A673 (cell line): ENCODE measurements around the gene RNF7. TPM values are rescaled to one million over a fixed set of nuclear protein-coding genes. Genes with fewer than 3 reads are reported as not detected.

Experiments used
- BruUV-seq: library from RNA; stranded (reverse); fragments of 400-500 nt; replicated peaks from 2 replicates; lab custom pipeline; 2021; lab: Mats Ljungman, UMichigan
- CTCF ChIA-PET: fragments of 300-600 bp; sonication (Branson Sonifier 250); formaldehyde crosslinking; loops from one replicate; lab custom pipeline; 2022; ENCODE audit warnings: antibody characterized with exemption; lab: Charles Lee
- POLR2A ChIA-PET: fragments of 300-600 bp; sonication (Branson Sonifier 250); formaldehyde crosslinking; loops from one replicate; lab custom pipeline; 2022; ENCODE audit warnings: antibody characterized with exemption; ENCODE audit not compliant: low non-redundant PET; lab: Charles Lee
- DNase-seq: peaks from one replicate; pipeline ENCODE4 v3.0.0-alpha.2; 2015; ENCODE audit warnings: low spot score
- H3K27ac ChIP-seq: fragments of 200-600 bp; sonication (generic); 2 replicates; pipeline ENCODE4 v1.5.1; 2016; ENCODE audit warnings: mixed run types, low read depth, mild to moderate bottlenecking, mixed read lengths, antibody characterized with exemption, low read length; ENCODE audit not compliant: poor library complexity, severe bottlenecking
- H3K27me3 ChIP-seq: fragments of 200-600 bp; sonication (generic); replicated peaks from 2 replicates; pipeline ENCODE4 v1.6.1; 2017; ENCODE audit warnings: mixed run types, low read depth, mild to moderate bottlenecking, mixed read lengths, antibody characterized with exemption, low read length; ENCODE audit not compliant: insufficient read depth, poor library complexity
- H3K36me3 ChIP-seq: fragments of 200-600 bp; sonication (generic); 2 replicates; pipeline ENCODE4 v1.6.1; 2016; ENCODE audit warnings: mixed run types, mild to moderate bottlenecking, mixed read lengths, antibody characterized with exemption, low read length; ENCODE audit not compliant: insufficient read depth, poor library complexity, severe bottlenecking
- H3K4me1 ChIP-seq: fragments of 200-600 bp; sonication (generic); 2 replicates; pipeline ENCODE4 v1.6.1; 2017; ENCODE audit warnings: mixed run types, mild to moderate bottlenecking, mixed read lengths, antibody characterized with exemption, low read length; ENCODE audit not compliant: insufficient read depth, poor library complexity, severe bottlenecking
- H3K4me3 ChIP-seq: fragments of 200-600 bp; sonication (generic); 2 replicates; pipeline ENCODE4 v1.5.1; 2016; ENCODE audit warnings: low read depth, mixed run types, mild to moderate bottlenecking, mixed read lengths, low read length; ENCODE audit not compliant: poor library complexity, severe bottlenecking
- H3K9me3 ChIP-seq: fragments of 200-600 bp; sonication (generic); 2 replicates; pipeline ENCODE4 v1.6.1; 2016; ENCODE audit warnings: mixed run types, low read depth, mild to moderate bottlenecking, mixed read lengths, antibody characterized with exemption, low read length; ENCODE audit not compliant: poor library complexity, severe bottlenecking
- CTCF ChIP-seq: fragments of 300-800, 200-600 bp; sonication (generic); conservative IDR thresholded peaks from 2 replicates; pipeline ENCODE4 v1.5.1; 2017; ENCODE audit warnings: low read depth, mild to moderate bottlenecking, antibody characterized with exemption, low read length, moderate library complexity, mixed read lengths
- EZH2 ChIP-seq: fragments of 200-600 bp; sonication (generic); IDR thresholded peaks from 2 replicates; pipeline ENCODE4 v1.6.1; 2017; ENCODE audit warnings: borderline replicate concordance, low read depth, mild to moderate bottlenecking, mixed read lengths, antibody characterized with exemption, low read length; ENCODE audit not compliant: poor library complexity, severe bottlenecking
- intact Hi-C: fragments of 100-400 bp; cut with micrococcal nuclease; formaldehyde crosslinking; loops from one replicate; pipeline ENCODE4 v1.10.0; 2022; ENCODE audit not compliant: unreplicated experiment
- total RNA-seq: library from RNA; stranded (reverse); gene quantifications from 2 replicates; pipeline ENCODE4 v1.2.3, GENCODE V29; 2021

RNF7 gene
- total RNA-seq, 1 experiment from 2014 or later: 123 TPM

DNA sequence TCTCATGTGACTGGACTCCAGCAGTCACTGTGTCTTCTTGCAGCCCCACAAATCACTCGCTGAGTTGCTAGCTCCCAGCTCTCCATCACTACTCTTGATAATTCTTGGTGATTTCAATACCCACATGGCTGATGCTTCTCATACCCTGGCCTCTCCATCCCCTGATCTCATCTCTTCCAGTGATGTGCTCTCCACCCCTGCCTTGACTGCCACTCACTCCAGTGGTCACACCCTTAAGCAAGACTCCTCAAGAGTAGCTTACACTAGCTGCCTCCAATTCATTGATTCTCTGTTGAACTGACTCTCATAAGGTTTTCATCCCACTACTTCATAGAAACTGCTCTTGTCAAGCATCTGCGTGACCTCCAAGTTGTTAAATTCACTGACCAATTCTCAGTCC, 25.9 kb downstream of the RNF7 start:
- no TSS peak for BruUV-seq
- CTCF ChIA-PET: no interaction called here
- intact Hi-C loops: no loop called here

GRCh38 chr3:141764465-141764864, 26.4 kb downstream of the RNF7 start:
- H3K4me3 ChIP-seq: no peak overlapping the region
- no peaks in the 10 kb centered on the region for H3K4me1 ChIP-seq
- no peaks in the 10 kb centered on the region for H3K27me3 ChIP-seq
- TF ChIP-seq EZH2 (no peak), CTCF (no peak)
- CTCF ChIA-PET: no interaction called here
- intact Hi-C loops: no loop called here
- no peaks in the 10 kb centered on the region for H3K9me3 ChIP-seq
- BruUV-seq: no TSS peak
- H3K36me3 ChIP-seq: no peaks in the 10 kb centered on the region
- POLR2A ChIA-PET: no interaction called here
- no peak overlapping the region for H3K27ac ChIP-seq
- DNase-seq: no peak

More for the DNA sequence above, 25.9 kb downstream of the RNF7 start:
- no peak for DNase-seq
- H3K4me3 ChIP-seq: no peak overlapping the region
- POLR2A ChIA-PET: interaction anchor here (0.6 kb wide), 1 partner anchor 361 kb away, joined by 8 read pairs; no protein-coding TSS in a partner anchor
- H3K27me3 ChIP-seq: no peaks in the 10 kb centered on the region
- no peak overlapping the region for H3K27ac ChIP-seq
- H3K4me1 ChIP-seq: no peaks in the 10 kb centered on the region
- TF ChIP-seq CTCF (no peak), EZH2 (no peak)
- no peaks in the 10 kb centered on the region for H3K36me3 ChIP-seq
- no peaks in the 10 kb centered on the region for H3K9me3 ChIP-seq

DNA sequence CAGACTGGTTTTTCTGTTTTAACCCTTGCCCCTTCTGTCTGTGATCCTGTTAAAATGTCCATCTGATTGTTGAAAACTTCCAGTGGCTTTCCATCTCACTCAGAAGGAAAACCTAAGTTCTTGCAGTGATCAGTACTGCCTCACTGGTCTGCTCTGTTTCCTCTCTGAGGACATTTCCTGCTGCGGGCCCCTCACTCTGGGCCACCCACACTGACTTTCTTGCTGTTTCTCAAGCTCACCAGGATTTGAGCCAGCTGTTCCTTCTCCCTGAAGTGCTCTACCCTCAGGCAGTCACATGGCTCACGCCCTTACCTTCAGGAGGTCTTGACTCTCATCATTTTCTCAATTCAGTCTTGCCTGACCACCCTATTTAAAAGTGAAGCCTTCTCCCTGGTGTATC, 26.9 kb downstream of the RNF7 start:
- Histone ChIP-seq H3K27ac (no peak overlapping the region), H3K4me3 (no peak overlapping the region), H3K36me3 (no peaks in the 10 kb centered on the region), H3K27me3 (no peaks in the 10 kb centered on the region), H3K4me1 (no peaks in the 10 kb centered on the region), H3K9me3 (no peaks in the 10 kb centered on the region)
- POLR2A ChIA-PET: no interaction called here
- TF ChIP-seq CTCF (no peak), EZH2 (no peak)
- intact Hi-C loops: no loop called here
- DNase-seq: no peak
- no TSS peak for BruUV-seq
- CTCF ChIA-PET: no interaction called here
